ENCODE measurements around the gene GLIS1.

GLIS1 gene

GRCh38 chr1:53693773-53694717 is 44.9 kb downstream of the GLIS1 start:
- DNase-seq (ENCODE audit: low spot score), result no peak

GRCh38 chr1:53693339-53693738 is 45.6 kb downstream of the GLIS1 start:
- DNase-seq (ENCODE audit: low spot score), result no peak

- DNase-seq (ENCODE audit: low spot score), result no peak
These were observed 47.6 kb downstream of the GLIS1 start for GRCh38 chr1:53691326-53691725.

GRCh38 chr1:53690411-53690810 is 48.6 kb downstream of the GLIS1 start:
- DNase-seq (ENCODE audit: low spot score), result no peak

GRCh38 chr1:53689736-53690326 is 49.1 kb downstream of the GLIS1 start:
- DNase-seq (ENCODE audit: low spot score), result no peak

- no peak for DNase-seq (ENCODE audit: low spot score)
These were observed 49.7 kb downstream of the GLIS1 start for GRCh38 chr1:53689223-53689622.

- no peak for DNase-seq (ENCODE audit: low spot score)
These were observed 50.4 kb downstream of the GLIS1 start for GRCh38 chr1:53688381-53689102.

- DNase-seq (ENCODE audit: low spot score), result no peak
These were observed 51.1 kb downstream of the GLIS1 start for GRCh38 chr1:53687901-53688300.

- no peak for DNase-seq (ENCODE audit: low spot score)
These were observed 51.5 kb downstream of the GLIS1 start for GRCh38 chr1:53687426-53687825.

GRCh38 chr1:53686965-53687267 is 52.0 kb downstream of the GLIS1 start:
- no peak for DNase-seq (ENCODE audit: low spot score)

GRCh38 chr1:53686091-53686964 is 52.6 kb downstream of the GLIS1 start:
- DNase-seq (ENCODE audit: low spot score), result no peak

- DNase-seq (ENCODE audit: low spot score), result no peak
These were observed 53.5 kb downstream of the GLIS1 start for GRCh38 chr1:53685272-53686051.

GRCh38 chr1:53684741-53685140 is 54.2 kb downstream of the GLIS1 start:
- DNase-seq (ENCODE audit: low spot score), result no peak

- no peak for DNase-seq (ENCODE audit: low spot score)
These were observed 54.8 kb downstream of the GLIS1 start for GRCh38 chr1:53683986-53684740.

- no peak for DNase-seq (ENCODE audit: low spot score)
These were observed 56.1 kb downstream of the GLIS1 start for GRCh38 chr1:53682881-53683280.

- peak; percentile 24 for DNase-seq (ENCODE audit: low spot score)
These were observed 56.8 kb downstream of the GLIS1 start for GRCh38 chr1:53681977-53682685.

- DNase-seq (ENCODE audit: low spot score), result peak; percentile 42
These were observed 57.5 kb downstream of the GLIS1 start for GRCh38 chr1:53681351-53681976.

- no peak for DNase-seq (ENCODE audit: low spot score)
These were observed 58.1 kb downstream of the GLIS1 start for GRCh38 chr1:53680868-53681267.
